ENCODE measurements around the gene FGFR3.

Gene FGFR3

DNA sequence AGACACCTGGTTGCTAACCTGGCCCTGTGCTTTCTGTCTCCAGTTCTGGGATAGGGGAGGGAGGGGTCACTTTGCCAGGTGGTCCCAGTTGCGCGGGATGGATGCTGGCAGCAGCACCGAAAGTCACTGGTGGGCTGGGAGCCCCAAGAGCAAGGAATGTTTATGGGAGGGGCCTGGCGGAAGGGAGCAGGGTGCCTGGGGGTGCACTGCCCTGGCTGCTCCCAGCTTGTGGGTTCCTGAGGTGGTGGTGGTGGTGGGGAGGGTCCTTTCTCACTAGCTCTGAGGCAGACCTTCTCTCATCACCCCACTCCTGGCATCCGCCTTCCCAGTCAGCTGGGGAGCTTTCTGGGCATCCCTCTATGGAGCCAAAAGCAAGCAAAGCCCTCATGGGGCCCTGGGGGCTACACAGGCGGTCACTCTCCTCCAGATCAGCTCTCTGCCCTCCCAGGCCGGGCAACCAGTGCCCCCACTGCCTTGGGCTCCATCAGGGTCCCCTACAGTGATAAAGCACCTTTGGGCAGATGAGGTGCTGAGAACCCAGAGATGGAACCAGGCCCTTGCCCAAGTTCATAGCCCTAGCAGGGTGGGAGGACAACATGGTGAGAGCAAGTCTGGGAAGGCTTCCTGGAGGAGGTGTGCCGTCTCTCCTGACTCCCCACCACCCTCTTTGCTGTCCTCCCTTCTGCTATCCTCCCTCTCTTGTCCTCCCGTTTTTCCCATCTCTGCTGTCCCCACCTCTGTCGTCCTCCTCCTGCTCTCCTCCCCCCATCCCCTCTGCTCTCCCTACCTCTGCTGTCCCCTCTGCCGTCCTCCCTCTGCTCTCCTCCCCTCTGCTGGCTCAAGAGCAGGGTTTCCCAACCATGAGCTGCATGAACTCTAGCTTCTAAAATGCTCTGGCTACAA, 16.0 kb downstream of the FGFR3 start:
- TF ChIP-seq CTCF (IDR thresholded peaks at IDR 0.05), result no peak

GRCh38 chr4:1809754-1810502, 16.8 kb downstream of the FGFR3 start:
- peak; percentile 98 for TF ChIP-seq CTCF (IDR thresholded peaks at IDR 0.05)

- no peak for TF ChIP-seq CTCF (IDR thresholded peaks at IDR 0.05)
These were observed 17.7 kb downstream of the FGFR3 start for GRCh38 chr4:1810765-1811164.

DNA sequence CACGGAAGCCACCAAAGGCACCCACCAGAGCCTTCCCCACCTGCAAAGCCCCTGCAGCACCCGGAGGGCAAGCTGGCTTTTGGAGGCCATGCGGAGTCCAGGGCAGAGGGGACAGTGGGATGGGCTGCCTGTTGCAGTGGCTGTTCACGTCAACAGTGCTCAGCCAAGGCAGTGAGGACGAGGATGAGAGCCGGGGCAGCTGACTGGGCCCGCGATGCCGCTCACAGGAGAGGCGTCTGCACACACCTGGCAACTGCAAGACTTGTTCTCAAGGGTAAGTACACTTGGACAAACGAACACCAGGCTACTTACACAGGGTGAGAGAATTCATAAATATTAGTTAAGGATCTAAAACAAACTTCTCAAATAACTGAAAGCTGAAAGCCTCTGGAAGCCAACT, 19.6 kb downstream of the FGFR3 start:
- no peak for TF ChIP-seq CTCF (IDR thresholded peaks at IDR 0.05)

- no peak for TF ChIP-seq CTCF (IDR thresholded peaks at IDR 0.05)
These were observed 20.1 kb downstream of the FGFR3 start for GRCh38 chr4:1813231-1813630.

DNA sequence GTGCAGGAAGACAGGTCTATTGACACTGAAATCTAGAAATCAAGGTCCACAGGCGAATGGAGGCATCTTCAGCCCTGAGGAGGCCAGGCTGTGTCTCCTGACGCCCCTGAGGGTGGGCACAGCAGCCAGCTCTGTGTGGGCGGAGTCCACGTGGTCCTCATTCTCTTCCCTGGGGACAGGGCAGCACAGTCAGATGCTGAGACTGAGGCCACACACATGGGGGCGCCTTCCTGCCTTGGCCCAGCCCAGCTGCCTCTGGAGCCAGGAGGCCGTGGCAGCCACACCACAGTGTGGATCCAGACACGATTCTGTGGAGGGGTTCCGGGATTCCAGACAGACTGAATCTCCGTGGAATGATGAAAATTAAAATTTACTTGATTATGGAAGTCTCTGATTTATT, 20.8 kb downstream of the FGFR3 start:
- TF ChIP-seq CTCF (IDR thresholded peaks at IDR 0.05), result no peak

DNA sequence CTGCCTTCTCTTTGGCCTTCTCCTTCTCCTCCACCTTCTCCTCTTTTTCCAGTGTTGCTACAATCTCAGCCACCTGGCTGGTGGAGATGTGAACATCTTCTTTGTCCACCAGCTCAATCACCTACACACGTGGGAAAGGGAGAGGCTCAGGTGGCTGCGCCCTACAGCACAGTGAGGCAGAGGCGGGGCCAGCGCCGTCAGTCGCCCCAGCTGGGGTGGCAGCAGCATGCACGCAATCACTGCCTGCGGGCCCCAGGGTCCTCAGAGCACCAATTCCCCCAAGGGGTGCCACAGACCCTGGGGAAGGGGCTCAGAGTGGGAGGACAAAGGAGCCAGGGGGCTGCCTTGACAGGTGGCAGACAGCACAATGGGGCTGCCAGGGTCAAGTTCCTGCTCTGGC, 21.4 kb downstream of the FGFR3 start:
- TF ChIP-seq CTCF (IDR thresholded peaks at IDR 0.05), result no peak

Data from LNCAP (cell line).